Measurements from ENCODE around the gene OR6N1. TPM values are rescaled to one million over a fixed set of nuclear protein-coding genes. Genes with fewer than 3 reads are reported as not detected.

The OR6N1 gene
- total and polyA plus RNA-seq, 2 donors (not counting 3 experiments of a cell fraction or from before 2014, with no cell fraction given), result not detected

DNA sequence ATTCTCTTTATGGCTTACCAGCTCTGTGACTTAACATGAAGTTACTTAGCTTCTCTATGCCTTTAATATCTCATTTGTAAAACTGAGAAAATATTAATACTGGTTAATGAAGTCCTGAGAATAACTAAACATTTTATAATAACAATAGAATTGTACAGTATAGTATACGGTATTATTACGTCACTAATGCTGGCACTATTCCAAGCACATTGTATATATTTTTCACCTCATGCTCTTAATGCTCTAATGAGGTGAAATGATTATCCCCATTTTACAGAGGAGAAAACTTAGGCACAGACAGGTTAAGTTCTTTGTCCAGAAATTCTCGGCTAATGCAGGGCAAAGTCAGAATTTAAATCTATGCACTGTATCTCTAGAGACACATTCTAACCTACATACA is 52.3 kb downstream of the OR6N1 start:
- no peaks in the 10 kb centered on the region for H4K20me1 ChIP-seq (replicated peaks; ENCODE audit: control insufficient read depth, extremely low read depth, insufficient read depth, low read length)
- H3K79me2 ChIP-seq (ENCODE audit: control insufficient read depth, insufficient read depth, low read length), result no peaks in the 10 kb centered on the region
- TF ChIP-seq POLR2A (IDR thresholded peaks at IDR 0.05; ENCODE audit: low read depth, low read length) (no peak), EZH2 (IDR thresholded peaks at IDR 0.05; ENCODE audit: borderline replicate concordance, low read depth, low read length, severe bottlenecking) (no peak), GATA2 (IDR thresholded peaks at IDR 0.05; ENCODE audit: insufficient read depth, insufficient read length, low read depth, low read length) (no peak), POLR2AphosphoS5 (IDR thresholded peaks at IDR 0.05; ENCODE audit: insufficient read depth, low read depth, low read length) (no peak), JUN (IDR thresholded peaks at IDR 0.05; ENCODE audit: borderline replicate concordance, insufficient read depth, insufficient read length, low read depth) (no peak), FOS (IDR thresholded peaks at IDR 0.05; ENCODE audit: borderline replicate concordance, insufficient read depth, low read length) (no peak), MYC (IDR thresholded peaks at IDR 0.05; ENCODE audit: low read depth, low read length) (no peak)
- TF ChIP-seq, protein P1, sequence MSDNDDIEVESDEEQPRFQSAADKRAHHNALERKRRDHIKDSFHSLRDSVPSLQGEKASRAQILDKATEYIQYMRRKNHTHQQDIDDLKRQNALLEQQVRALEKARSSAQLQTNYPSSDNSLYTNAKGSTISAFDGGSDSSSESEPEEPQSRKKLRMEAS (IDR thresholded peaks at IDR 0.05; ENCODE audit: insufficient read depth, insufficient read length), result no peak
- no peaks in the 10 kb centered on the region for H3K4me1 ChIP-seq (ENCODE audit: control insufficient read depth, extremely low read depth, insufficient read depth, low read length)
- no peak overlapping the region for H2AFZ ChIP-seq (ENCODE audit: low read depth, low read length)
- no peaks in the 10 kb centered on the region for H3K36me3 ChIP-seq (ENCODE audit: control insufficient read depth in 2 of 2, extremely low read depth in 1 of 2, insufficient read depth in 2 of 2, low read length in 2 of 2)
- intact Hi-C loops (cut with micrococcal nuclease) (no loop called here), dilution Hi-C loops (cut with MboI; ENCODE audit: extremely low pct_ligation_motif_present, low sequenced_read_pairs) (no loop called here)
- H3K9me3 ChIP-seq (replicated peaks; ENCODE audit: control insufficient read depth, insufficient read depth, low read length), result no peaks in the 10 kb centered on the region
- DNase-seq (ENCODE audit: low read depth, low spot score) (no peak), FAIRE-seq (no peak)
- no peaks in the 10 kb centered on the region for H3K9me1 ChIP-seq (replicated peaks; ENCODE audit: control insufficient read depth, extremely low read depth, insufficient read depth, low read length)
- H3K4me3 ChIP-seq (replicated peaks in 1 of 3; ENCODE audit: insufficient read depth in 1 of 3, low read depth in 1 of 3, low read length in 3 of 3), result no peak overlapping the region
- H3K27ac ChIP-seq (ENCODE audit: insufficient read depth, low read depth, low read length), result no peak overlapping the region
- no peak overlapping the region for H3K9ac ChIP-seq (replicated peaks; ENCODE audit: extremely low read depth, insufficient read depth, low read length)
- ChIA-PET POLR2A (no interaction called here), CTCF (no interaction called here)
- H3K27me3 ChIP-seq (ENCODE audit: control insufficient read depth in 2 of 2, insufficient read depth in 2 of 2, low read length in 2 of 2), result no peaks in the 10 kb centered on the region
- no TSS peak for BruUV-seq (replicated peaks)
- no peak overlapping the region for H3K4me2 ChIP-seq (ENCODE audit: insufficient read depth, low read length)

DNA sequence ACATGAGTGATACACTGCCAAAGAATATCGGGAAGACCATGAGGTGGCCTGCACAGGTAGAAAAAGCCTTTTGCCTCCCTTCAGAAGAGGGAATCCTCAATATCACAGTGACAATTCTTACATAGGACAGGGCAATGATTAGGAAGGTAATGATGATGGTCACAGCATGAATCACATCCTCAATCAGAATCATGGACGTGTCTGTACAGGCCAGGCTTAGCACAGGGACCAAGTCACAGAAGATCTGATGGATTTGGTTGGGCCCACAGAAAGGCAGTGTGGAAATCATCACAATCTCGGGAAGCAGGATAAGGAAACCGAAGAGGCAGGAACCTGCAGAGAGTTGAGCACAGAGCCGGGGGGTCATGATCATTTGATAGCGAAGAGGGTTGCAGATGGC is 54.7 kb downstream of the OR6N1 start:
- no peaks in the 10 kb centered on the region for H3K27me3 ChIP-seq (ENCODE audit: control insufficient read depth in 2 of 2, insufficient read depth in 2 of 2, low read length in 2 of 2)
- no peak overlapping the region for H3K4me3 ChIP-seq (replicated peaks in 1 of 3; ENCODE audit: insufficient read depth in 1 of 3, low read depth in 1 of 3, low read length in 3 of 3)
- H3K4me2 ChIP-seq (ENCODE audit: insufficient read depth, low read length), result no peak overlapping the region
- POLR2A ChIA-PET, result no interaction called here
- no peaks in the 10 kb centered on the region for H3K9me3 ChIP-seq (replicated peaks; ENCODE audit: control insufficient read depth, insufficient read depth, low read length)
- TF ChIP-seq POLR2AphosphoS5 (IDR thresholded peaks at IDR 0.05; ENCODE audit: insufficient read depth, low read depth, low read length) (no peak), FOS (IDR thresholded peaks at IDR 0.05; ENCODE audit: borderline replicate concordance, insufficient read depth, low read length) (no peak), JUN (IDR thresholded peaks at IDR 0.05; ENCODE audit: borderline replicate concordance, insufficient read depth, insufficient read length, low read depth) (no peak), EZH2 (IDR thresholded peaks at IDR 0.05; ENCODE audit: borderline replicate concordance, low read depth, low read length, severe bottlenecking) (no peak)
- TF ChIP-seq, protein P1 (IDR thresholded peaks at IDR 0.05; ENCODE audit: insufficient read depth, insufficient read length), result no peak
- TF ChIP-seq, protein P2, sequence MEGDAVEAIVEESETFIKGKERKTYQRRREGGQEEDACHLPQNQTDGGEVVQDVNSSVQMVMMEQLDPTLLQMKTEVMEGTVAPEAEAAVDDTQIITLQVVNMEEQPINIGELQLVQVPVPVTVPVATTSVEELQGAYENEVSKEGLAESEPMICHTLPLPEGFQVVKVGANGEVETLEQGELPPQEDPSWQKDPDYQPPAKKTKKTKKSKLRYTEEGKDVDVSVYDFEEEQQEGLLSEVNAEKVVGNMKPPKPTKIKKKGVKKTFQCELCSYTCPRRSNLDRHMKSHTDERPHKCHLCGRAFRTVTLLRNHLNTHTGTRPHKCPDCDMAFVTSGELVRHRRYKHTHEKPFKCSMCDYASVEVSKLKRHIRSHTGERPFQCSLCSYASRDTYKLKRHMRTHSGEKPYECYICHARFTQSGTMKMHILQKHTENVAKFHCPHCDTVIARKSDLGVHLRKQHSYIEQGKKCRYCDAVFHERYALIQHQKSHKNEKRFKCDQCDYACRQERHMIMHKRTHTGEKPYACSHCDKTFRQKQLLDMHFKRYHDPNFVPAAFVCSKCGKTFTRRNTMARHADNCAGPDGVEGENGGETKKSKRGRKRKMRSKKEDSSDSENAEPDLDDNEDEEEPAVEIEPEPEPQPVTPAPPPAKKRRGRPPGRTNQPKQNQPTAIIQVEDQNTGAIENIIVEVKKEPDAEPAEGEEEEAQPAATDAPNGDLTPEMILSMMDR (IDR thresholded peaks at IDR 0.05; ENCODE audit: extremely low read depth in 1 of 2, insufficient read depth in 1 of 2, low read depth in 1 of 2, low read length in 2 of 2), result no peak
- FAIRE-seq (no peak), DNase-seq (ENCODE audit: low read depth, low spot score) (no peak)
- H3K79me2 ChIP-seq (ENCODE audit: control insufficient read depth, insufficient read depth, low read length), result no peaks in the 10 kb centered on the region
- BruUV-seq (replicated peaks), result no TSS peak
- intact Hi-C loops (cut with micrococcal nuclease), result no loop called here
- dilution Hi-C loops (cut with MboI; ENCODE audit: extremely low pct_ligation_motif_present, low sequenced_read_pairs), result no loop called here
- no peaks in the 10 kb centered on the region for H4K20me1 ChIP-seq (replicated peaks; ENCODE audit: control insufficient read depth, extremely low read depth, insufficient read depth, low read length)
- H3K9me1 ChIP-seq (replicated peaks; ENCODE audit: control insufficient read depth, extremely low read depth, insufficient read depth, low read length), result no peaks in the 10 kb centered on the region
- H2AFZ ChIP-seq (ENCODE audit: low read depth, low read length), result no peak overlapping the region
- H3K4me1 ChIP-seq (ENCODE audit: control insufficient read depth, extremely low read depth, insufficient read depth, low read length), result no peaks in the 10 kb centered on the region
- H3K9ac ChIP-seq (replicated peaks; ENCODE audit: extremely low read depth, insufficient read depth, low read length), result no peak overlapping the region
- CTCF ChIA-PET, result no interaction called here
- no peaks in the 10 kb centered on the region for H3K36me3 ChIP-seq (ENCODE audit: control insufficient read depth in 2 of 2, extremely low read depth in 1 of 2, insufficient read depth in 2 of 2, low read length in 2 of 2)
- no peak overlapping the region for H3K27ac ChIP-seq (ENCODE audit: insufficient read depth, low read depth, low read length)

Data from endothelial cell of umbilical vein (primary cell).